K562 (cell line): ENCODE results near the gene ZC3HAV1L. TPM values are rescaled to one million over a fixed set of nuclear protein-coding genes. Genes with fewer than 3 reads are reported as not detected.

Experiments
- ATAC-seq: fragments of 200-7000 bp; cut with Tn5 transposase; 3 replicates; pipeline ENCODE4 v1.9.1; 2020; ENCODE audit warnings: moderate library complexity
- BruUV-seq: library from RNA; stranded (reverse); fragments of 400-500 nt; replicated peaks from 2 replicates; lab custom pipeline; 2021; lab: Mats Ljungman, UMichigan
- CTCF ChIA-PET: fragments of 300-600 bp; formaldehyde crosslinking; extraction: SDS; loops from one replicate; lab custom pipeline; 2021; ENCODE audit warnings: low intra/inter-chr PET ratio; lab: Yijun Ruan, JAX
- POLR2A ChIA-PET: fragments of 300-600, 350-650 bp; sonication (Branson Sonifier 250); formaldehyde crosslinking; extraction: SDS; loops from one replicate; lab custom pipeline; 2021; ENCODE audit warnings: antibody characterized with exemption, inconsistent platforms; lab: Yijun Ruan, JAX
- DNase-seq, 4 experiments: peaks; one replicate each; pipeline versions ENCODE4 v3.0.0 to v3.0.0-alpha.2; 2011 to 2018; ENCODE audit warnings: low spot score in 3 of 4, mixed read lengths in 3 of 4; ENCODE audit errors: extremely low read depth in 1 of 4
- FAIRE-seq: peaks from 2 replicates; lab custom pipeline; 2011; peaks lifted over from hg19 to GRCh38; lab: Jason Lieb, UNC
- H2AFZ ChIP-seq: 2 replicates; pipeline ENCODE4 v1.6.0; 2011; ENCODE audit warnings: low read depth, low read length, control low read depth, inconsistent platforms
- H3K27ac ChIP-seq: fragments of 200-600 bp; 3 replicates; pipeline ENCODE4 v1.8.0; 2011; ENCODE audit warnings: low read depth, mild to moderate bottlenecking, control low read depth, inconsistent platforms, low read length, moderate library complexity, mixed read lengths; ENCODE audit errors: extremely low read depth
- H3K27me3 ChIP-seq, 2 experiments: fragments of 300-600 bp in 1 of 2; 2 replicates in 1 of 2; 3 replicates in 1 of 2; pipeline versions ENCODE4 v1.6.0 to v1.8.0; 2011; ENCODE audit warnings: inconsistent platforms in 2 of 2, low read length in 2 of 2, mild to moderate bottlenecking in 1 of 2, mixed read lengths in 1 of 2, moderate library complexity in 1 of 2; ENCODE audit not compliant: control insufficient read depth in 2 of 2, insufficient read depth in 2 of 2
- H3K36me3 ChIP-seq: fragments of 300-600 bp; 3 replicates; pipeline ENCODE4 v1.8.0; 2011; ENCODE audit warnings: mild to moderate bottlenecking, low read length, inconsistent platforms; ENCODE audit not compliant: control insufficient read depth, insufficient read depth
- H3K4me1 ChIP-seq, 2 experiments: fragments of 200-600 bp in 1 of 2; replicated peaks in 1 of 2; 2 replicates in 1 of 2; 3 replicates in 1 of 2; pipeline versions ENCODE4 v1.5.1 to v1.8.0; 2011; ENCODE audit warnings: inconsistent platforms in 2 of 2, low read length in 2 of 2, mild to moderate bottlenecking in 1 of 2, mixed read lengths in 1 of 2, moderate library complexity in 1 of 2; ENCODE audit not compliant: control insufficient read depth in 2 of 2, insufficient read depth in 2 of 2
- H3K4me2 ChIP-seq: 2 replicates; pipeline ENCODE4 v1.6.1; 2011; ENCODE audit warnings: low read length, control low read depth, inconsistent platforms, mixed read lengths; ENCODE audit not compliant: insufficient read depth
- H3K4me3 ChIP-seq: fragments of 200-600 bp; sonication (generic), shearing (Covaris generic); 2 replicates; pipeline ENCODE4 v1.5.1; 2016; ENCODE audit warnings: control low read depth, inconsistent platforms
- H3K79me2 ChIP-seq: fragments of 200-600 bp; 3 replicates; pipeline ENCODE4 v1.8.0; 2011; ENCODE audit warnings: low read length, inconsistent platforms; ENCODE audit not compliant: control insufficient read depth, insufficient read depth
- H3K9ac ChIP-seq, 2 experiments: 2 replicates each; pipeline versions ENCODE4 v1.6.0 to v1.6.1; 2011; ENCODE audit warnings: low read depth in 2 of 2, low read length in 2 of 2, control low read depth in 1 of 2, inconsistent platforms in 1 of 2, mild to moderate bottlenecking in 1 of 2, mixed read lengths in 1 of 2; ENCODE audit not compliant: insufficient read depth in 1 of 2
- H3K9me1 ChIP-seq: one replicate; pipeline ENCODE4 v1.6.0; 2011; ENCODE audit warnings: inconsistent platforms, mild to moderate bottlenecking, low read length, moderate library complexity; ENCODE audit not compliant: control insufficient read depth, insufficient read depth
- H3K9me3 ChIP-seq: replicated peaks from 2 replicates; pipeline ENCODE4 v1.5.1; 2011; ENCODE audit warnings: low read depth, low read length, inconsistent platforms; ENCODE audit not compliant: control insufficient read depth, insufficient read depth
- H4K20me1 ChIP-seq: replicated peaks from 2 replicates; pipeline ENCODE4 v1.6.1; 2011; ENCODE audit warnings: low read length, inconsistent platforms, mixed read lengths; ENCODE audit not compliant: control insufficient read depth, insufficient read depth
- CC2D1A ChIP-seq: fragments of 450-650 bp; IDR thresholded peaks from 2 replicates; pipeline ENCODE4 v1.6.1; 2017; ENCODE audit warnings: mild to moderate bottlenecking
- CEBPG ChIP-seq, 3 experiments: fragments of 200-800 bp in 1 of 3; sonication (Bioruptor generic) in 1 of 3; sonication (generic) in 1 of 3; formaldehyde crosslinking in 1 of 3; IDR thresholded peaks in 2 of 3; conservative IDR thresholded peaks in 1 of 3; 2 replicates each; pipeline versions ENCODE4 v1.6.1 to v1.8.0; 2016 to 2022; ENCODE audit warnings: missing compliant biosample characterization in 2 of 3, missing genetic modification characterization in 2 of 3, mild to moderate bottlenecking in 1 of 3, missing genetic modification reagents in 1 of 3
- GATAD2B ChIP-seq: fragments of 450-650 bp; IDR thresholded peaks from 2 replicates; pipeline ENCODE4 v1.6.1; 2017; ENCODE audit warnings: mild to moderate bottlenecking, borderline replicate concordance
- HDAC3 ChIP-seq: fragments of 450-650 bp; IDR thresholded peaks from 2 replicates; pipeline ENCODE4 v1.6.1; 2018; ENCODE audit warnings: borderline replicate concordance, mild to moderate bottlenecking, moderate library complexity; ENCODE audit not compliant: partially characterized antibody
- HDAC6 ChIP-seq: IDR thresholded peaks from 2 replicates; pipeline ENCODE4 v1.6.1; 2012; ENCODE audit warnings: low read depth, mild to moderate bottlenecking, control low read depth, inconsistent platforms, low read length, moderate library complexity
- MAFG ChIP-seq: fragments of 450-650 bp; conservative IDR thresholded peaks from 2 replicates; pipeline ENCODE4 v1.6.1; 2016; ENCODE audit warnings: missing genetic modification characterization, missing compliant biosample characterization
- MAFK ChIP-seq: IDR thresholded peaks from 2 replicates; pipeline ENCODE4 v1.6.1; 2011; ENCODE audit warnings: low read length, improper control_type of control experiment
- NBN ChIP-seq: fragments of 450-650 bp; IDR thresholded peaks from 2 replicates; pipeline ENCODE4 v1.6.1; 2016; ENCODE audit warnings: low read depth, mild to moderate bottlenecking
- WGBS: fragments of 100-300 bp; shearing (Covaris generic); methylation state at CpG from one replicate; pipeline ENCODE4 v1.1.6; 2016; ENCODE audit warnings: low coverage, mixed read lengths; ENCODE audit not compliant: insufficient coverage; ENCODE audit errors: missing lambda C conversion rate; 5-methylcytosine and 5-hydroxymethylcytosine counted together
- in situ Hi-C: fragments of 300-500 bp; cut with MboI; formaldehyde crosslinking; loops from 4 replicates; pipeline ENCODE4 v1.15.0; 2018; ENCODE audit warnings: inconsistent platforms, mixed read lengths
- intact Hi-C: fragments of 100-400 bp; cut with micrococcal nuclease; formaldehyde crosslinking; loops from 2 replicates; pipeline ENCODE4 v1.14.2; 2022
- polyA plus RNA-seq, 8 experiments: library from polyadenylated mRNA; depleted of rRNA in 4 of 8; stranded (reverse) in 5 of 8; unstranded in 3 of 8; fragments of >200 nt; fragmentation: Nextera tagmentation in 2 of 8; fragmentation: Illumina TruSeq in 1 of 8; extraction: Ambion mirVana in 2 of 8; extraction: Trizol in 1 of 8; gene quantifications; 2 replicates each; pipeline versions ENCODE4 v1.2.1 to v1.2.3, GENCODE V29; 2011 to 2014; ENCODE audit warnings: inconsistent platforms in 1 of 8, missing spikeins in 1 of 8
- total RNA-seq, 7 experiments: library from RNA; depleted of rRNA in 6 of 7; stranded (reverse); fragments of >200 nt in 6 of 7; fragmentation: Illumina TruSeq in 2 of 7; extraction: Trizol in 2 of 7; gene quantifications; 2 replicates each; pipeline versions ENCODE4 v1.2.1 to v1.2.3, GENCODE V29; 2011 to 2021; ENCODE audit warnings: low replicate concordance in 1 of 7
- TF ChIP-seq, protein P1 (sequence below): fragments of 450-650 bp; formaldehyde crosslinking; IDR thresholded peaks from 2 replicates; pipeline ENCODE4 v1.4.0; 2020; ENCODE audit warnings: mild to moderate bottlenecking, moderate library complexity
- TF ChIP-seq, protein P2 (sequence below), 2 experiments: fragments of 450-650 bp; conservative IDR thresholded peaks; 2 replicates each; pipeline ENCODE4 v1.6.1; 2017; ENCODE audit warnings: mild to moderate bottlenecking in 2 of 2, moderate library complexity in 2 of 2
- TF ChIP-seq, protein P3 (sequence below): sonication (generic); formaldehyde crosslinking; IDR thresholded peaks from 2 replicates; pipeline ENCODE4 v1.4.0; 2020; ENCODE audit warnings: mild to moderate bottlenecking, missing genetic modification reagents
- TF ChIP-seq, protein P4 (sequence below): sonication (generic); formaldehyde crosslinking; IDR thresholded peaks from 2 replicates; pipeline ENCODE4 v1.8.1; 2023; ENCODE audit warnings: mild to moderate bottlenecking, missing genetic modification reagents

Gene ZC3HAV1L
- total and polyA plus RNA-seq, 9 of the 15 experiments (the other 6 are each of a cell fraction or from before 2014, with no cell fraction given) = not detected

DNA sequence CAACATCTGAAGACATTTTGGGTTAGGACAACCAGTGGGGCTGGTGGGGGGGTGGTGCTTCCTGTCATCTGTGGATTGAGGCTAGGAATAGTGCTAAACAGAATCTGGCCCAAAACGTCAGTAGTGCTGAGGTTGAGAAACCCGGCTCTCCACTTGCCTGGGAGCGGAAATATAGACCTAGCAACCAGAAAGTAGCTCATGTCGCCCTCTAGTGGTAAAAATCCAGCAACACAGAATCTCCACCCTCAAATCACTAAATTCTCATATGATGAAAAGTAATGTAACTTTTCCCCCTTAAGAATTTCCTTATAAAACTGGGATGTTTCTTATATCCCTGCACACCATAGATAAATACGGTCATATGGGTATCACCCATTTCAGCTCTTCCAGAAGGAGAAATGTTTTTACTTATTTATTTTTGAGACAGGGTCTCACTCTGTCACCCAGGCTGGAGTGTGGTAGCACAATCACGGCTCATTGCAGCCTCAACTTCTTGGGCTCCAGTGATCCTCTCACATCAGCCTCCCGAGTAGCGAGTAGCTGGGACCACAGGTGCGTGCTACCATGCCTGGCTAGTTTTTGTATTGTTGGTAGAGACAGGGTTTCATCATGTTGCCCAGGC lies 39.3 kb upstream of the ZC3HAV1L start:
- 12% methylated on average over 9 of the region's 9 CpGs for WGBS
- Histone ChIP-seq H3K4me1 (peaks cover 0 to 3% of the 10 kb centered on the region in 2 experiments; a peak in 2 of 5 replicates), H3K9me3 (no peaks in the 10 kb centered on the region), H3K9me1 (no peaks in the 10 kb centered on the region), H3K4me2 (no peak overlapping the region), H3K36me3 (peaks cover 89% of the 10 kb centered on the region), H2AFZ (no peak overlapping the region), H3K79me2 (no peaks in the 10 kb centered on the region), H4K20me1 (0 out of 2 replicates have a peak, but pooled peaks cover 8% of the 10 kb centered on the region), H3K4me3 (no peak overlapping the region), H3K9ac (no peak overlapping the region), H3K27me3 (no peaks in the 10 kb centered on the region), H3K27ac (no peak overlapping the region; the same call in 2 of the 3 replicates)
- ATAC-seq (peak; percentile 96), FAIRE-seq (peak; percentile 96), DNase-seq (peak; percentile 76 to 87 (median 79))
- ChIA-PET CTCF (interaction anchor here (0.6 to 3.8 kb wide), 3 partner anchors 20 to 188 kb away, joined by 3 to 51 read pairs (median 9); no protein-coding TSS in a partner anchor), POLR2A (interaction anchor here (0.7 to 2.0 kb wide), 13 partner anchors 9 to 192 kb away, joined by 3 to 9 read pairs (median 4); no protein-coding TSS in a partner anchor)
- intact Hi-C loops (loop anchor here (1.0 to 5.0 kb wide), 5 partner anchors 30 to 188 kb away; partner anchors contain the start of gene ZC3HAV1), in situ Hi-C loops (no loop called here)
- no TSS peak for BruUV-seq
- TF ChIP-seq MAFG (tag) (0 out of 2 replicates have a peak, but pooled peaks have one; percentile 21), MAFK (peak; percentile 5; the same call in 1 of the 2 replicates), GATAD2B (peak; percentile 40; the same call in 1 of the 2 replicates), CC2D1A (peak; percentile 66; the same call in 1 of the 2 replicates), CEBPG (CRISPR knock-in tag; IDR thresholded peaks at IDR 0.05) (no peak), CEBPG (tag; conservative IDR thresholded peaks at IDR 0.05 in 1 of 2, IDR thresholded peaks at IDR 0.05 in 1 of 2) (peak; percentile 36 to 58; a peak in 3 of 4 replicates), HDAC3 (peak; percentile 57), NBN (peak; percentile 58; the same call in 1 of the 2 replicates), HDAC6 (no peak)
- TF ChIP-seq, protein P1, sequence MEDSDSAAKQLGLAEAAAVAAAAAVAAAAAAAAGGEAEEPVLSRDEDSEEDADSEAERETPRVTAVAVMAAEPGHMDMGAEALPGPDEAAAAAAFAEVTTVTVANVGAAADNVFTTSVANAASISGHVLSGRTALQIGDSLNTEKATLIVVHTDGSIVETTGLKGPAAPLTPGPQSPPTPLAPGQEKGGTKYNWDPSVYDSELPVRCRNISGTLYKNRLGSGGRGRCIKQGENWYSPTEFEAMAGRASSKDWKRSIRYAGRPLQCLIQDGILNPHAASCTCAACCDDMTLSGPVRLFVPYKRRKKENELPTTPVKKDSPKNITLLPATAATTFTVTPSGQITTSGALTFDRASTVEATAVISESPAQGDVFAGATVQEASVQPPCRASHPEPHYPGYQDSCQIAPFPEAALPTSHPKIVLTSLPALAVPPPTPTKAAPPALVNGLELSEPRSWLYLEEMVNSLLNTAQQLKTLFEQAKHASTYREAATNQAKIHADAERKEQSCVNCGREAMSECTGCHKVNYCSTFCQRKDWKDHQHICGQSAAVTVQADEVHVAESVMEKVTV = peak; percentile 63; the same call in 1 of the 2 replicates
- TF ChIP-seq, protein P2, sequence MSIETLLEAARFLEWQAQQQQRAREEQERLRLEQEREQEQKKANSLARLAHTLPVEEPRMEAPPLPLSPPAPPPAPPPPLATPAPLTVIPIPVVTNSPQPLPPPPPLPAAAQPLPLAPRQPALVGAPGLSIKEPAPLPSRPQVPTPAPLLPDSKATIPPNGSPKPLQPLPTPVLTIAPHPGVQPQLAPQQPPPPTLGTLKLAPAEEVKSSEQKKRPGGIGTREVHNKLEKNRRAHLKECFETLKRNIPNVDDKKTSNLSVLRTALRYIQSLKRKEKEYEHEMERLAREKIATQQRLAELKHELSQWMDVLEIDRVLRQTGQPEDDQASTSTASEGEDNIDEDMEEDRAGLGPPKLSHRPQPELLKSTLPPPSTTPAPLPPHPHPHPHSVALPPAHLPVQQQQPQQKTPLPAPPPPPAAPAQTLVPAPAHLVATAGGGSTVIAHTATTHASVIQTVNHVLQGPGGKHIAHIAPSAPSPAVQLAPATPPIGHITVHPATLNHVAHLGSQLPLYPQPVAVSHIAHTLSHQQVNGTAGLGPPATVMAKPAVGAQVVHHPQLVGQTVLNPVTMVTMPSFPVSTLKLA (conservative IDR thresholded peaks at IDR 0.05) = 0 out of 4 replicates have a peak, but pooled peaks of 1 of the 2 experiments have one; percentile 23
- TF ChIP-seq, protein P3, sequence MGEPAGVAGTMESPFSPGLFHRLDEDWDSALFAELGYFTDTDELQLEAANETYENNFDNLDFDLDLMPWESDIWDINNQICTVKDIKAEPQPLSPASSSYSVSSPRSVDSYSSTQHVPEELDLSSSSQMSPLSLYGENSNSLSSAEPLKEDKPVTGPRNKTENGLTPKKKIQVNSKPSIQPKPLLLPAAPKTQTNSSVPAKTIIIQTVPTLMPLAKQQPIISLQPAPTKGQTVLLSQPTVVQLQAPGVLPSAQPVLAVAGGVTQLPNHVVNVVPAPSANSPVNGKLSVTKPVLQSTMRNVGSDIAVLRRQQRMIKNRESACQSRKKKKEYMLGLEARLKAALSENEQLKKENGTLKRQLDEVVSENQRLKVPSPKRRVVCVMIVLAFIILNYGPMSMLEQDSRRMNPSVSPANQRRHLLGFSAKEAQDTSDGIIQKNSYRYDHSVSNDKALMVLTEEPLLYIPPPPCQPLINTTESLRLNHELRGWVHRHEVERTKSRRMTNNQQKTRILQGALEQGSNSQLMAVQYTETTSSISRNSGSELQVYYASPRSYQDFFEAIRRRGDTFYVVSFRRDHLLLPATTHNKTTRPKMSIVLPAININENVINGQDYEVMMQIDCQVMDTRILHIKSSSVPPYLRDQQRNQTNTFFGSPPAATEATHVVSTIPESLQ (CRISPR knock-in tag) = 0 out of 2 replicates have a peak, but pooled peaks have one; percentile 54
- TF ChIP-seq, protein P4, sequence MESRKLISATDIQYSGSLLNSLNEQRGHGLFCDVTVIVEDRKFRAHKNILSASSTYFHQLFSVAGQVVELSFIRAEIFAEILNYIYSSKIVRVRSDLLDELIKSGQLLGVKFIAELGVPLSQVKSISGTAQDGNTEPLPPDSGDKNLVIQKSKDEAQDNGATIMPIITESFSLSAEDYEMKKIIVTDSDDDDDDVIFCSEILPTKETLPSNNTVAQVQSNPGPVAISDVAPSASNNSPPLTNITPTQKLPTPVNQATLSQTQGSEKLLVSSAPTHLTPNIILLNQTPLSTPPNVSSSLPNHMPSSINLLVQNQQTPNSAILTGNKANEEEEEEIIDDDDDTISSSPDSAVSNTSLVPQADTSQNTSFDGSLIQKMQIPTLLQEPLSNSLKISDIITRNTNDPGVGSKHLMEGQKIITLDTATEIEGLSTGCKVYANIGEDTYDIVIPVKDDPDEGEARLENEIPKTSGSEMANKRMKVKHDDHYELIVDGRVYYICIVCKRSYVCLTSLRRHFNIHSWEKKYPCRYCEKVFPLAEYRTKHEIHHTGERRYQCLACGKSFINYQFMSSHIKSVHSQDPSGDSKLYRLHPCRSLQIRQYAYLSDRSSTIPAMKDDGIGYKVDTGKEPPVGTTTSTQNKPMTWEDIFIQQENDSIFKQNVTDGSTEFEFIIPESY (CRISPR knock-in tag) = peak; percentile 24; the same call in 1 of the 2 replicates
